GM21367 (cell line): ENCODE measurements around the gene SAT2.
"Not testable (repeated sequence)": the region's sequence is repeated elsewhere in the genome, so short reads cannot be mapped to it uniquely, and the experiment has no call there.

ENCODE experiments used
- ATAC-seq: cut with Tn5 transposase; IDR thresholded peaks from one replicate; pipeline ENCODE4 v1.9.1; 2021; ENCODE audit not compliant: unreplicated experiment

The SAT2 gene

DNA sequence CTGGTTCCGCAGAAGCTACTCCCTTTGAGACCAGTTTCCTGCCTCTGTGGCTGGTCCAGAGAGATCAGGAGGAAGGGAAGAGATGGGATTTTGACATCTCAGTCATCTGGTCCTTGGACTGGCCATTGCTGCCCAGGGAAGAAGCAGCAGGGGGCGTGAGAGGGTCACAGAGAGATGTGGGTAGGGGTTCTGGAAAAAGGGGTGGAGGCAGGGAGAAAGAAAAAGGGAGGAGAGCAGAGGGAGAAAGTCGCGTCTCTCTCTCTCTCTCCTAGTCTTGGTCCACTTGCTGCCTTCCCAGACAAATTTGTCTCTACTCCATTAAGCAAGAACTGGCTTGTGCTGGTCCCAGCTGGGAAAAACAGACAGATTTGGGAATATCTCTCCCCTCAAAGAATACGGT lies 6.8 kb upstream of the SAT2 start:
- no peak for ATAC-seq

DNA sequence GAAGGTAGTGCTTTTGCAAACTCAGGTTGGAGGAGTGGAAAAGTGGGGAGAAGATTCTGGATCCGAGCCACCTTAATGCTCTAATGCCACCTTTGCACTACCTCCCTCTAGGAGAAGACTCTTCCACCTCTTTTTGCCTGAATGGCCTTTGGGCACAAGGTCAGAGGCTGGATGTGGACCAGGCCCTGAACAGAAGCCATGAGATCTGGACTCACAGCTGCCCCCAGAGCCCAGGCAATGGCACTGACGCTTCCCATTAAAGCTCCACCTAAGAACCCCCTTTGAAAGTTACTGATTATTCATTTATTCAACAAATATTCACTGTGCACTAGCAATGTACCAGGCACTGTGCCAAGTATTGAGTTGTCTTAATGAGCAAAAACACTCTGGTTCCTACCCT lies 5.5 kb upstream of the SAT2 start:
- ATAC-seq, result no peak

DNA sequence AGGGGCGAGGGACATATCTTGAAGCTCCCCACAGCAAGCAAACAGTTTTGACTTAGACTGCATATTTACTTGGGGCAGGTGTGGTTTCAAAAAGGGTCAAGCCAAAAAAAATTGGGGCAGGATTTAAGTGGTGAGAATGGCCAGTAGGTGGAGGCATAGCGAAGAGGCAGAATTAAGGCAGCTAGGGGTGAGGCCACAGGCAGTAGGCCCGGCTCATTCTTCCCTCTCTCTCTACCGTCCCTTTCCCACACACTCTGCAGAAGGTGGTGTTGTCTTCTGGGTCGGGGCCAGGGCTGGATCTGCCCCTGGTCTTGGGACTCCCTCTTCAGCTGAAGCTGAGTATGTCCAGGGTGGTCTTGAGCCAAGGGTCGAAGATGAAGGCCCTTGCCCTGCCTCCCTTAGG lies 4.9 kb upstream of the SAT2 start:
- ATAC-seq, result no peak

- no peak for ATAC-seq
These were observed 4.1 kb upstream of the SAT2 start for GRCh38 chr17:7631398-7632380.

DNA sequence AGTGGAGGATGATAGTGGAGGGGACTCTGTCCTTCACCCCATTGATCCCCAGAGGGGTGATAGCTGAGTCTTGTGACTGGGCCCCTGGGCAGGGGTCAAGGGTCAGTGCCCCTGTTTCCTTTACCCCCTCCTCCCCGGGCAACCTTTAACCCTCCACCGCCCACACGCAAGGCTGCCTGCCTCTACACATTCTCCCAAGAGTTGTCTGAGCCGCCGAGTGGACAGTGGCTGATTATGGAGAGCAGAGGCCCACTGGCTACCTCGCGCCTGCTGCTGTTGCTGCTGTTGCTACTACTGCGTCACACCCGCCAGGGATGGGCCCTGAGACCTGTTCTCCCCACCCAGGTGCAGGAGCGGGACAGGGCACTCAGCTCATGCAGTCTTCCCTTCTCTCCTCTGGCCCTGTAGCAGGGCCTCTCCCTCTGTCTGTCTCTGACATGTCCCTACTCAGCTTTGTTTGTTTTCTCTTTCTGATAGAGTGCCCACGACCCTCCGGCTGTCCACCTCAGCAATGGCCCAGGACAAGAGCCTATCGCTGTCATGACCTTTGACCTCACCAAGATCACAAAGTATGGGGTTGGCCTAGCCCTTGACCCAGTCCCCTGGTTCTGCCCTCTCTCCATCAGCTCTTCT lies 2.4 kb upstream of the SAT2 start, which contains the start of gene SHBG:
SHBG (plus strand) TSS at position 197 of the 633 bp plus-strand sequence; CDS start at position 235, 38 bp downstream.
- no peak for ATAC-seq

DNA sequence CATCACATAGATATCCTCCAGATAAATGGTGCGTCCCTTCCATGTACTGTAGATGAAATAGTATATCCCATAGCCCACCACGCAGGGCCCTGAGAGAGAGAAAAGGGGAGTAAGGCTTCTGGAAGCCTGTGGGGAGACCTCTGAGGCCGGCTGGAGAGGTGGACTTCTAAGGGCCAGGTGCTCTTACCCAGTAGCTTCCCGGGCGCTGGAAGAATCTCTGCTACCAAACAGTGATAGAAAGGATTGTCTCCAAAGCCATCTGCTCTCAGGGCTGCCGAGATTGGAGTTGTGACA lies 718 bp downstream of the SAT2 start:
- no peak for ATAC-seq

GRCh38 chr17:7626307-7626706 lies 1.3 kb downstream of the SAT2 start:
- no peak for ATAC-seq

GRCh38 chr17:7625749-7626148 lies 1.9 kb downstream of the SAT2 start:
- not testable (repeated sequence) for ATAC-seq

DNA sequence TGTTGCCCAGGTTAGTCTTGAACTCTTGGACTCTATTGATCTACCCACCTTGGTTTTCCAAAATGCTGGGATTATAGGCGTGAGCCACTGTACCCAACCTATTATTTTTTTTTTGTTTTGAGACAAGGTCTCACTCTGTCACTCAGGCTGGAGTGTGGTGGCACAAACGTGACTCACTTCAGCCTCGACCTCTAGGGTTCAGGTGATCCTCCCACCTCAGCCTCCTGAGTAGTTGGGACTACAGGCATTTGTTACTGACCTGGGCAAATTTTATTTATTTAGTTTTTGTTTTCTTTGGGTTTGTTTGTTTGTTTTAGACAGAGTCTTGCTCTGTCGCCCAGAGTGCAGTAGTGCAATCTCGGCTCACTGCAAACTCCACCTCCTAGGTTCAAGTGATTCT lies 4.0 kb downstream of the SAT2 start:
- no peak for ATAC-seq

- ATAC-seq, result no peak
These were observed 6.8 kb downstream of the SAT2 start for GRCh38 chr17:7620835-7621234.

GRCh38 chr17:7618608-7619007 lies 9.0 kb downstream of the SAT2 start:
- ATAC-seq, result no peak

GRCh38 chr17:7615265-7615747 lies 12.3 kb downstream of the SAT2 start:
- no peak for ATAC-seq

- peak; percentile 64 for ATAC-seq
These were observed 13.0 kb downstream of the SAT2 start, which contains the start of gene FXR2 for GRCh38 chr17:7614425-7615264. Gene FXR2, minus strand, starts transcription at chr17:7614897. Its CDS starts 365 bp downstream, at chr17:7614532.

DNA sequence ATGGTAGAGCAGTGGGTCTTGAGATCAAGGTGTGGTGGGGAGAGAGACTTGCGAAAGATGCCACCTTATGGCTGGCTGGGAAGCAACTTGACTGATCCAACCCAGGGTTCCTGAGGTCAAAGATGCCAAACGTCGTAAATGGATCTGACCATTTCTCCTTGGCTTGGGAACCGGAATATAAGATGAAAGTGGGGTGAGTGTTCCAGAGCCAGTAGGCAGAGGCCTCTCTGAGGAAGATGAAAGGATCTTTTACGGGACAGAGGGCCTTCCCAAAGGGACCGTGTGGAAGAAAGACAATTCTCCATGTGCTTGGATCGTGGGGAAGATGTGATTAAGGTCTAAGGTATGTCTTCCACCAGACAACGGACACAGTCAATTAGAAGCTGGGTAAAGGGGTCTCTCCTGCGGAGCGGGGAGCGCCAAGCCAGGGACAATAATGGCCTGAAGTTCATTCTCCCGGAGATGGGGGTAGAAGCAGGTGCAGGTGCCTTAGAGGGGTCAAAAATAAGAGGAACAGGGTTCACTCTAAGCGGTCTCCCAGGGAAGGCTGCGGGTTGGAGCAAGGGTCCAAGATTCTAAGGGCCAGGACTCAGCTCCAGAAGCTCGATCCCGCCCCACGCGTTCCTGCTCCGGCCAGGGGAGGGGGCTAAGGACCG lies 13.7 kb downstream of the SAT2 start:
- ATAC-seq, result no peak

DNA sequence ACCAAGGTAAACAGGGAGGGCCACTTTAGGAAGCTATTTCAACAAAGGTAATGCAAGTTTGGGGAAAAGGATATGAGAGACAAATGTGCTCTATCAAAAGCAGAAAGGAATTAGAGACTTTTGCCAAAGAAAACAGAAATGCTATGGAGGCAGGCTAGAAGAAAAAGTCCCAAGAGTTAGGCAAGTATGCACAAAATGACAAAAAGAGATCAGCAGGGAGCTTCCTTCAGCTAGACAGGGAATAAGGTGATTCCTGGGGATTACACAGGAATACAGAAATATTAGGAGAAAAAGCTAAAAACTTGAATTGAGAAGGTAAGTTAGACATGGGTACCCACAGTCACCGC lies 15.4 kb downstream of the SAT2 start:
- no peak for ATAC-seq

- ATAC-seq, result no peak
These were observed 15.9 kb downstream of the SAT2 start for GRCh38 chr17:7611635-7612293.

- no peak for ATAC-seq
These were observed 17.0 kb downstream of the SAT2 start for GRCh38 chr17:7610641-7611040.

GRCh38 chr17:7606280-7606679 lies 21.3 kb downstream of the SAT2 start:
- ATAC-seq, result no peak

DNA sequence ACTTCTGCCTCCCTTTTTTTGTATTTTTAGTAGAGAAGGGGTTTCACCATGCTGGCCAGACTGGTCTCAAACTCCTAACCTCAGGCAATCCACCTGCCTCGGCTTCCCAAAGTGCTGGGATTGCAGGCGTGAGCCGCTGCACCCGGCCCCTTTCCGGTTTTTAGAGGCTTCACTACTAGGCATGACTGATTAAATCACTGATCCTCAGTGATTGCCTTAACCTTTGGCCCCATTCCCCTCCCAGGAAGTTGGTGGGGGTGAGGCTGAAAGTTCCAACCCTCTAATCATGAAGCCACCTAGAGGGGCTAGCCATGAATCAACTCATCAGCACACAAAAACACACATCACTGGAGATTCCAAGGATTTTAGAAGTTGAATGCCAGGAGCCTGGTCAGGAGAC lies 30.1 kb downstream of the SAT2 start:
- ATAC-seq, result not testable (repeated sequence)

- no peak for ATAC-seq
These were observed 34.3 kb downstream of the SAT2 start for GRCh38 chr17:7593296-7593695.
